Tongue (tissue), 2 donors: ENCODE data around the gene PDP2. TPM values are rescaled to one million over a fixed set of nuclear protein-coding genes. Genes with fewer than 3 reads are reported as not detected.
"Not testable (repeated sequence)": the region's sequence is repeated elsewhere in the genome, so short reads cannot be mapped to it uniquely, and the experiment has no call there.

Experiments used
- DNase-seq: peaks from one replicate; pipeline ENCODE4 v3.0.0-alpha.2; 2015
- total RNA-seq: library from RNA; depleted of rRNA; stranded (reverse); fragments of >200 nt; gene quantifications from one replicate; pipeline ENCODE4 v1.2.3, GENCODE V29; 2014

PDP2 gene
- total RNA-seq, 1 donor from 2014 or later = 11.0 TPM

DNA sequence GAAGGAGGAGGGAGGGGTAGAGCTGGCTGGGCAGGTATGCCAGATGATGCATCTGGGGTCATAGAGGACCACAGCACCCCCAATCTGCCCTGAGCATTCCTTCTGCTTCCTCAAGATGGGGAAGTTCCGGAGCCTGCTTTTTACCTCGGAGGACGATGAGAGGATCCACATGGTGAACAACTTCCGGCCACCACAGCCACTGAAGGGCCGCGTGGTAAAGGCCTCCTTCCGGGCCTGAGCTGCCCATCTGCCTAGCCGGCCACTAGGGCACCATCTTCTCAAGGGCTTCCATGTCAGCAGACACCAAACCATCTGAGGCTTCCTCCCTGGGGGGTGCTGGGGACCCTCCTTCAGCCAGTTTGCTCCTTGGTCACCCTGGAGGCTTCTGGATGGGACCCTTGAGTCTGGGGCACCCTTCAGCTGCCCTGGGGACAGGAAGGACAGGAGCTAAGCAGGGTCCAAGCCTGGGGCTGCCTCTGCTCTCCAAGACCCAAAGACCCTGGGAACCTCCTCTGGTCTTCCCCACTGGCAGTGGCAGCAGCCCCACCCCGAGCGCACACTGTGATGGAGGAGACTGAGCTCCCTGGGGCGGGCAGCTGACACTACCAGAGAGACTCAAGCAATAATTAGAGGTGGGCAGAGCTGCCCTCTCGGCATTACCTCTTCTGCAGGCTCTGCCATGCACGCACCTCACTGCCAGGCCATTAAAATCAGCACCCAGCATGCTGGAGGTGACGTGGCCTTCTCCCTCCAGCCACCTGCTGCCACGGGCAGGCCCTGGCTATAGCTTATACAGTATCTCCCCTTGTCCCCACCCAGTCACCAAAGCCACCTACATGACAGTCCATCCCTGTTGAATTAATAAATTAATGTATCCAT is 26.8 kb upstream of the PDP2 start:
- no peak for DNase-seq

DNA sequence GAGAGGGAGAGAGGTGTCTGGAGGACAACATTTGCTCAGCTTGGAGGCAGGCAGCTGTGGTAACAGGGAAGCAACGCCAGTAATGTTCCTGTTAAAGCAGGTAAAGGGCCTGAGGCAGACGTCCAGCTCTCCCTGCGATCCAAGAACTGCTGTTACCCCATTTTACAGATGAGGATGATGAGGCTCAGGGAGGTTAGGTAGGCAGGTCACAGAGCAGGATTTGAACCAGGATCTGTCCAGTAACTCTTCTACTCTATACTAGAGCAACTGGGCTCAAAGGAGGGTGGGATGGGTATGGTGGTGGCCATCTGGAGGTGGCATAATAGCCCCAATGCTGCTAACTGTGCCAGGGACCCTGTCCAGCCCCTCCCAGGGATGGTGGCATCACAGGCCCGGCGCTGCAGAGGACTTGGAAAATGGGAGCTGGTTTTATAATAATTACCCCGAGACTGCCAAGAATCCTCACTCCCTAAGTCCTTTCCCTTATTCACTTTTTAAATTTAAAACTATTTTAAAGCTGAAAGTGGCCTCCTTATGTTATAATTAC is 24.1 kb upstream of the PDP2 start:
- no peak for DNase-seq

DNA sequence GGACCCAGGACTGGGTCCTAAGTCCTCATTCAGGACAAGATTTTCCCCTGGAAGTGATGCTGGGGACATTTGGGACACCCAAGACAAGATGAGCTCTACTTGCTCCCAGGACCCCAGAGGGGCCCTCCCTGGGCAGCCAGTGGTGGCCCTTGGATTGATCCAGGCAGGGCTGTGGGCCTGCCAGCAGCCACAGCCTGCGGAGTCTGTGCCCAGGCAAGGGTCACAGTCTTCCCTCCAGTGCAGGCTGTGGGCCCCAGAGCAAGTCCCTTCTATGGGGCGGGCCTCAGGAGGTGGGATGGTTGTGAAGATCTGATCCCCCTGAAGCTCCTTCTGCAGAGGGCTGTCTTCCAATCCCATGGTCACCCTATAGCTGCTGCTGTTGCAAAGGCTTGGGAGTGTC is 23.5 kb upstream of the PDP2 start:
- DNase-seq = no peak

DNA sequence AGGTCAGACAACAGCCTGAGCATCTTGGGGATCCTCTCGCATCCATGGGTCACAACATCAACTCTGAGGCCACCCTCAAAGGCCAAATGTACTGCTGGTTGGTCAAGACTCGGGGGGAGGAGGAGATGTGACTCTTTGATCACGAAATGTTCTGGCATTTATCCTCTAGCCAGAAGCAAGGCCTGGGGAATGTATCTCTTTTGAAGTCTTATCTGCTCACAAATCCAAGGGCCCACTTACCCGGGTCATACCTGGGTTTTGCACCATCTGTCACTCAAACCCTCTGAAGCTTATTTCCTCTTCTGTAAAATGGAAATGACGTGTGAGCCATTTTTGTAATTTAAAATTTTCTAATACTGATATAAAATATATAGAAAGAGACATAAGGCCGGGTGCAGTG is 22.9 kb upstream of the PDP2 start:
- no peak for DNase-seq

DNA sequence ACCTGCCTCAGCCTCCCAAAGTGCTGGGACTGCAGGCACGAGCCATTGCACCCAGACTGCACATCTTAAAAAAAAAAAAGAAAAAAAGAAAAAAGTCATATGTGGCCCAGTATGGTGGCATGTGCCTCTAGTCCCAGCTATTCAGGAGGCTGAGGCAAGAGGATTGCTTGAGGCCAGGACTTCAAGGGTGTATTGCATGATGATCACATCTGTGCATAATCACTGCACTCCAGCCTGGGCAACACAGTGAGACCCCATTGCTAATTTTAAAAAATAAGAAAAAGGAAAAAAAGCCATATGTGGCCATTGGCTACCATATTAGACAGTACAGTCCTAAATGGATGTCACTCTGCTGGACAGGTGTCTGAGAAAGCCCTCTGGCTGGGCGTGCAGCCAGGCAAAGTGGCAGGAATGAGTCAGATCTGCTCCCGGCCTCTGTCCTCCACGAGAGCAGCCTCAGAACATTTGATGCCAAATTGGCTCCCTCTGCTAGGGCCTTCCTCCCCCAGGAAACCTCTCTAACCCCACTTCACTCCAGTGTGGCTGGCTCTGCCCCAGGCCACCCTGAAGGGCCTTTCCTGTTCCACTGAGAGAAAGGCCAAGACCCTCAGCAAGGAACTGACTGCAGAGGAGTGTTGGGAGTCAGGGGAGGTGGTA is 21.4 kb upstream of the PDP2 start:
- peak; percentile 64 for DNase-seq

DNA sequence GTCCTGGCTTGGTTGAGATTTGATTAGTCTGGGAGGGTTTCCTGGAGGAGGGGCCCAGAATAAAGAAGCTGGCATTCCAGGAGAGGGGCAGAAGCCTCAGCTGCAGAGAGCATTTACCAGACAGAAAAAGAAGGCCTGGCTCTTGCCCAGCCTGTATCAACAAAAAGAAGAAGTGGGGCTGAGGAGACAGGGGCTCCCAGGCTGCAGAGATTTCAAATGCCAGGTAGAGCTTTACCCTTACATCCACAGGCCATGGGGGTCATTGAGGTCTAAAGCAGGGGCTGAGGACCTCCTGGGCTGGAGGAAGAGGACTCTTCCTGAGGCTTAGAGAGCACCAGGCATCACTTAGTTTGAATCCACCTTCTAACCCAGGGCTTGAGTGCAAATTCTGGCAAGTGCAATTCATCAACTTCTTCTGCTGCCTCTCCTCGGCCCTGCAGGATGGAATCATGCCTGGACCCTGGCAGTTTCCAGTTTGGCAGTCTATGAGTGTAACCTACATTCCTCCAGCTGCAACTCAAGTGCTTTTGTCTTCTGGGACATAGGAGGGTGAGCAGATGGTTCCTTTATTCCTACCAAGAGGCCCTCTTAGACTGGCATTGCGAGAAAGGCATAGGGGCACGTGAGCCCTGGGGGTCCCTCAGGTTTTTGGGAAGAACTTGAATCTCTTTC is 20.8 kb upstream of the PDP2 start:
- DNase-seq = no peak

DNA sequence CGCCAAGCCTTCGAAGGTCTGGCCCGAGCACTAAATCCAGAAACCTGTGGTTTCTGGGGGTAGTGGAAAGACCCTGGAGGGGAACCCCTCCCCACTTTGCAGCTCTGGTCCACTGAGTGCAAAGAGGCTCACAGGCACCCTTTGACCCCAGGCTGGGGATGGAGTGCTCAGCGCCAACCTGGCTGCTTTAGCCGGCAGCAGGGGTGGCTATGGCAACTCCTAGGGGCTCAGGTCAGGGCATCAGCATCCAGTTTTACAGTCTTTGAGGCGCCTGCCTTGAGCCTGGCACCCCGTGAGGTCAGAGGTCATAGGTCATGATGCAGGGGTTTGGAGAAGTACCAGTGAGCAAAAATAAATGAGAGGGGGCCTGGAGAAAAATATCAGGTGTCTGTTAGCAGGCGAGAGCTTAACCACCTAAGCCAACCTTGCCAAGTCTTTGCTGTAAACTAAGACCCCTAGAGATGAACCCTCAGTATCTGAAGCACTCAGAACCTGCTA is 18.2 kb upstream of the PDP2 start:
- no peak for DNase-seq

DNA sequence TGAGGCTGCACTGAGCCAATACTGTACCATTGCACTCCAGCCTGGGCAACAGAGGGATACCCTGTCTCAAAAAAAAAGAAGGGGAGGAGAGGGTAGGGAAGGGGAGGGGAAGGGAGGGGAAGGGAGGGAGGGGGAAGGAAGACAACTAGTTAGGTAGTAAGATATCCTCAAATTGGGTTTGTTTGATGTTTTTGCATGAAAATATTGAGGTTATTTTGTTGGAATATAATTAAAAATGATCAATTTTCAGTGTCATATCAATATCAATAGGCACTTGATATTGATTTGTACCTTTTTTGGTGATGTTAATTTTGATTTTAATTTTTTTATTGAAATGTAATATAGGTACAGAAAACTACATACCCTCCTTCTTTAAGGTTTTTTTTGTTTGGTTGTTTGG is 16.6 kb upstream of the PDP2 start:
- no peak for DNase-seq

DNA sequence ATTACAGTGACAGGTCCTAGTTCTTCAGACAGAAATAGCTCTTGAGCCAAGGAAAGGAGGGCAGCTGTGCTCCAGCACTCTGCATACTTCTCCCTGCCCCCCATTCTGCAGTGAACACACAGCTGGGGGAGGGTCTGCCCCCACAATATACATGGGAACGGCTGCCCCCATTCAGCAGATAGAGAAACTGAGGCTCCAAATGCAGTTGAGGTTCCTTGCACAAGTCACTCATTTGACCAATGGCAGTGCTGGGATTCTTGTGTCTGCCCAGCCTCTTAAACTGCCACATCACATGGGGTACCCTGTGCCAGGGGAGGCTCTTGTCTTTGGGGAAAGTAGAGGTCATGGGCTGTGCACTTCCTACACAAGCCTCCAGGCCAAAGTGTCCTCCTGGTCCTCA is 10.9 kb upstream of the PDP2 start:
- DNase-seq = no peak

DNA sequence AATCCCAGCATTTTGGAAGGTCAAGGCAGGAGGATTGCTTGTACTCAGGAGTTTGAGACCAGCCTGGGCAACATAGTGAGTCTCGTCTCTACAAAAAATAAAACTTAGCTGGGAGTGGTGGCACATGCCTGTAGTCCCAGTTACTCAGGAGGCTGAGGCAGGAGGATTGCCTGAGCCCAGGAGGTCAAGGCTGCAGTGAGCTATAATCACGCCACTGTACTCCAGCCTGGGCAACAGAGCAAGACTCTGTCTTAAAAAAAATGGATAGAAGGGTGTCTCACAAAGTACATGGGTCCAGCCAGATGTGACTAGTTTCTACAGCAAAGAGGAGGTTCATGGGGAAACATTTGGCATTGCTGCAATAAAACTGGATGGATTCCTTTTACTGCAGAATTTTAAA is 9.0 kb upstream of the PDP2 start:
- DNase-seq = not testable (repeated sequence)

DNA sequence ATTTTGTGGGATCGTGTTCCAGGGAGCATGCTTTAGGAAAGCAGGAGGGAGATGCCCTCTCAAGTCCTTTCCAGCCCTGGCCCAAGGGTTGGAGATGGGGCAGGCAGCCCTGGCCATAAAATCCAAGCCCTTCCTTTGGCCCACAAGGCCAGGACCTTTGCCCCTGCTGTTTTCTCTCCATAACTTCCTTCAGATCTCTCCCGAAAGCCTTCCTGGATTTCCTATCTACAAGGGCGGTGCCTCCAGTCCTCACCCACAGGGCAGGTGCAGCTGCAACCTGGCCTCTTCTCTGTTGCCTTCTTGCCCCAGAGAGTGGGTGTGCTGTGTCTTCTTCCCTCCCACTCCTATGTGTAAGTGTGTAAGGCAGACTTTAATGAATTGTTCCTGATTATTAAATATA is 8.5 kb upstream of the PDP2 start:
- DNase-seq = no peak

DNA sequence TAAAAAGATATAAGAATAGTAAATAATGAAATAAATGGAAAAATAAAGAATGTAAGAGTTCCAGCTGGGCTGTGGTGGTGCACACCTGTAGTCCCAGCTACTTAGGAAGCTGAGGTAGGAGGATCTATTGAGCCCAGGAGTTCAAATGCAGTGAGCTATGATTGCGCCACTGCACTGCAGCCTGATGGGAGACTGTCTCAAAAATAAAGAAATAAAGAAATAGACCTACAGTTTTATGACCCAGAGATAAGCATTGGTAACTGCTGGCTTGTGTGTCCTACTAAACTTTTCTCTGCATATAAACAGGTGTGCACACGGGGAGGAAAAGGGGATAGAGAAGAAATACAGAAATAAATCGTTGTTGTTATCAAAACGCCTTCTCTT is 7.8 kb upstream of the PDP2 start:
- DNase-seq = no peak

DNA sequence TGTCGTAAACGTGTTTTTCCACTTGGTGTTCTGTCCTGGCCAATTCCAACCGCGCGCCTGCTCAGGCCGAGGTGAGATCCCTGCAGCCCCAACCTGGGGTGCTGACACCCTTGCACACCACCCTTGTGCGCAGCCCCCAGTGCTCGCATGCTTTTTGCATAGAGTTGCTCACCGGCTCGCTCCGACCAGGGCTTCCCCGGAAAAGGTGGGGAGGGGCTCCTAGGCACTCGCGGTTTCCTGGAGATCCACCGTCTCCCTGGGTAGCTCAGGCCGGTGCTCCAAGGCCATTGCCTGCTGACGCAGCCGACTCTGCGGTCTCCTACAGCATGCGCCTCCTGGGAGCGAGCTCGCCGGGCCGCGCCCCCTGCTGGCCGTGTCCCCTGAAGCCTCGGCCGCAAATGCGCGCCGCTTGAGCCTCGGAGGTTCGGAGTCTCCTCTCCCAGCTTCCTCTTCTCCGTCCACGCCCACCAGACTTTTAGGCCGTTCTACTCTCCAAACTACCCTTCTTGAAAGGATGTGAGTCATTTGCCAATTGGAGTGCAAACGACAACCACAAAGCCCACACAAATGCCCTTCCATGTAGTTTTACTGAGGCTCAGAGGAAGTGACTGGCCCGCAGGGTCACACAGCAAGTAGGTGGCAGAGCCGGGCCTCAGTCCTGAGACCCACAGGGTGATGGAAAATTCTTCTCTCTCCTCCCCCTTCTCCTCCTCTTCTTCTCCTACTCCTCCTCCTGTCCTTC is 7.2 kb upstream of the PDP2 start:
- DNase-seq = peak; percentile 85

DNA sequence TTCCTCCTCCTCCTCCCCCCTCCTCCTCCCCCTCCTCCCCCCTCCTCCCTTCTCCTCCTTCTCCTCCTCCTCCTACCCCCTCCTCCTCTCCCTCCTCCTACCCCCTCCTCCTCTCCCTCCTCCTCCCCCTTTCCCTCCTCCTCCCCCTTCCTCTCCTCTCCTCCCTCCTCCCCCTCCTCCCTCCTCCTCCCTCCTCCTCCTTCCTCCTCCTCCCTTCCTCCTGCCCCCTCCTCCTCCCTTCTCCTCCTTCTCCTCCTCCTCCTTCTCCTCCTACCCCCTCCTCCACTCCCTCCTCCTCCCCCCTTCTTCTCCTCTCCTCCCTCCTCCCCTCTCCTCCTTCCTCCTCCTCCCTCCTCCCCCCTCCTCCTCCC is 6.6 kb upstream of the PDP2 start:
- no peak for DNase-seq

DNA sequence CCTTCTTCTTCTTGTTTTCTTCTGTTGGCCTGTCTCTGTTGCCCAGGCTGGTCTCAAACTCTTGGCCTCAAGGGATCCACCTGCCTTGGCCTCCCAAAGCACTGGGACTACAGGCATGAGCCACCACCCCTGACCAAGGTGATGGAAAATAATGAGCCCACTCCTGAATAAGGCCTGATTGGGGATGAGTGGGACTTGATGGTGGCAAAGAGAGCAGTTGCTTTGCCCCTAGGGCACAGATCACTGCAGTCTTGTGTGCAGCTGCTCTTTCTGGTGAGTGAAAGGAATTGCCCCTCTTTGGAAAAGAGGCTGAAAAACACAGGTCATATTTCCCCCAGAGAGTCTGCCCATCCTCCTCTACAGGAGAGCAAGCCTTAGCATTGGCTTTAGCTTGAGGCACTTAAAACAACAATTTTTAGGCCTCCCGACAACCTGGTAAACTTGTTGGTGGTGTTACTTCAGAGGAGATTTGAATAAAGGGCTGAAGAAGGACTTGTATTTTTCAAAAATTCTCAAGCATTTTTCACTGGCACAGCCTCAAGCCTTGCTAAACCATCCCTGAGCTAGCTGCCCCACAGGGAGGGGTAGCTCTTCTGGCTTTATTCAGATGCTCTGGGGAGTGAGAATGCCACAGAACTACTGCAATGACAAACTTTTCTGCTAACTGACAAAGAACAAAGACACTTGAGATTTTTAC is 6.1 kb upstream of the PDP2 start:
- DNase-seq = peak; percentile 13

DNA sequence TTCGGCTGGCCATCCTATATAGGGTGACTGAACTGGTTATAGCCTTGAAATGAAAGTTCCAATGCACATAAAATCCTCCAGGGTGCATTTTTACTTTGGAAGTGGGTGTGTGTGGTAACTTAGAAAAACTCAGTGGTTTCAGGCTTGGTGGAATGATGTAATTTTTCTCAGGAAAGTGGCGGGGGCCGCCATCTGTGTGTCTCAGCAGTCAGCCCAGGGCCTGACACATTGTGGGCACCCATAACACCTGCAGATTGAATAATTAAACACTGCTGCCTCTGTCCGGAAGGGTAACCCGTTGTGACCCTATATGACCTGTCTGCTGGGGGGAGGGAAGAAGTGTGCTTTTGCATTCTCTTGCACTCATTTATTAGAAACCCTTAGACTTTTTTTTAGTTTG is 2.2 kb upstream of the PDP2 start:
- DNase-seq = no peak

DNA sequence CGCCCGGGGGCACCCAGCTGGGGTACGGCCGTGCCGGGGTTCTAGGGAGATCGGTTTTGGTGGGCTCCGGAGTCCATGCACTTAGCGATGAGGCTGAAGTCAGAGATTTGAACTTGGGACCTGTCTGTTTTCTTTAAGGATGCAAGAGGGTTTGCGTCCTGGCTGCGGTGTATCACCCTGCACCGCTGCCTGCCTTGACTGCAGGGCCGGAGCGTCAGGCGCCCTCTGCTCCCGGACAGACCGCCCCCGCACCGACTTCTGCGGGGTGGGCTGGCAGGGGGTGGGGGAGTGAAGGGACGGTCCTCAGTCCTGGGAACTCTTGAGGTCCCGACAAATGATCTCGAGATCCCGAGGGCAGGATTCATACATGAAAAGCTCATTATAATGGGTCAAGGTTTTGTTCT is 701 bp downstream of the PDP2 start:
- no peak for DNase-seq

DNA sequence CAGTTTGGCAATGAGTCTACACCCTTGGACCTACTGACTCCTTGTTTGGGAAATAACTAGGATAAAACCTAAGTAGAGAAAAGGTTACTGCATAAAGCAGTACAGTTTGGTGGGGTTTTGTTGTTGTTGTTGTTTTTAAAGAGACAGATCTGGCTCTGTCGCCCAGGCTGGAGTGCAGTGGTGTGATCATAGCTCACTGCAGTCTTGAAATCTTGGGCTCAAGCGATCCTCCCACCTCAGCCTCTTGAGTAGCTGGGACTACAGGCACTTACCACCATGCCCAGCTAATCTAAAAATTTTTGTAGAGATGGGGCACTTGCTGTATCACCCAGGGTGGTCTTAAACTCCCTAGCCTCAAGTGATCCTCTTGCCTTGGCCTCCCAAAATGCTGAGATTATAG is 1.2 kb downstream of the PDP2 start:
- DNase-seq = no peak

DNA sequence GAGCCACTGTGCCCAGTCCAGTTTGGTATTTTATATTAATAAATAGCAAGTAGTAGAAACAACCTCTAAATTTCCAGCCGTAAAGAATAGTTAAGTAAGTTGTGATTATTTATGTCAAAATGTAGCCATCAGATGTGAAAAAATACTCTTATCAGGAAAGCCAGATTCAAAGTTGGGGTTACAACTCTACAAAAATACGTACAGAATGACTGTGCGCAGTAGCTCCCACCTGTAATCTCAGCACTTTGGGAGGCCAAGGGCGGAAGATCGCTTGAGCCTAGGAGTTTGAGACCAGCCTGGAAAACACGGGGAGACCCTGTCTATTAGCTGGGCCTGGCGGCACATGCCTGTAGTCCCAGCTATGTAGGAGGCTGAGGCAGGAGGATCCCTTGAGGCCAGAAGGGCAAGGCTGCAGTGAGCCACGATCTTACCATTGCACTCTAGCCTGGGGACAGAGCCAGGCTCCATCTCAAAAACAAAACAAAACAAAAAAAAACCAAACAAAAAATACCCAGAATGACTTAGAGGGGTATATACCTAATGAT is 1.7 kb downstream of the PDP2 start:
- DNase-seq = no peak

DNA sequence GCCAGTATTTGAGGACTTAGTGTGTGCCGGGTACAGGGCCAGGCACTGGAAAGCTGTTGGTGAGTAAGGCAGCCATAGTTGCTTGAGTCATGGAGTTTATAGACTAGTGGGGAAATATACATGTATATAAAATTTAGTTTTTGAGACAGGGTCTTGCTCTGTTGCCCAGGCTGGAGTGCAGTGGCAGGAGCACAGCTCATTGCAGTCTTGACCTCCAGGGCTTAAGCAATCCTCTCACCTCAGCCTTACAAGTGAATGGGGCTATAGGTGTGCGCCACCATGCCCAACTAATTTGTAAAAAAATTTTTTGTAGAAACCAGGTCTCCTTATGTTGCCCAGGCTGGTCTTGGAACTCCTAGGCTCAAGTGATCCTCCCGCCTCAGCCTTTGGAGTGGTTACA is 2.4 kb downstream of the PDP2 start:
- DNase-seq = no peak

DNA sequence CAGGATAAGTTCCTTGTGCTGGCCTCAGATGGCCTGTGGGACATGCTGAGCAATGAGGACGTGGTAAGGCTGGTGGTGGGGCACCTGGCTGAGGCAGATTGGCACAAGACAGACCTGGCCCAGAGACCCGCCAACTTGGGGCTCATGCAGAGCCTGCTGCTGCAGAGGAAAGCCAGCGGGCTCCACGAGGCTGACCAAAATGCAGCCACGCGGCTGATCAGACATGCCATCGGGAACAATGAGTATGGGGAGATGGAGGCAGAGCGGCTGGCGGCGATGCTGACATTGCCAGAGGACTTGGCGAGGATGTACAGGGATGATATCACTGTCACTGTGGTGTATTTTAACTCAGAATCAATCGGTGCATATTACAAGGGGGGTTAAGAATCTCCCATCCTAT is 5.2 kb downstream of the PDP2 start:
- no peak for DNase-seq
